ENCODE data around the gene RCBTB2.

Gene RCBTB2

GRCh38 chr13:48528720-48529119, 4.2 kb downstream of the RCBTB2 start:
- H3K27ac ChIP-seq (ENCODE audit: low read length): no peak overlapping the region
- H3K36me3 ChIP-seq (ENCODE audit: control insufficient read depth in 2 of 2, insufficient read depth in 2 of 2, low read length in 2 of 2): no peaks in the 10 kb centered on the region
- H3K4me3 ChIP-seq (ENCODE audit: low read length in 2 of 2): no peak overlapping the region

GRCh38 chr13:48527955-48528354, 4.9 kb downstream of the RCBTB2 start:
- Histone ChIP-seq H3K9me3 (ENCODE audit: control insufficient read depth in 2 of 2, low read length in 2 of 2) (no peaks in the 10 kb centered on the region), H3K4me3 (ENCODE audit: low read length in 2 of 2) (no peak overlapping the region), H3K4me1 (ENCODE audit: control insufficient read depth, insufficient read depth, low read length) (peaks cover 7% of the 10 kb centered on the region), H3K27me3 (ENCODE audit: control insufficient read depth in 1 of 2, insufficient read depth in 2 of 2, low read length in 2 of 2) (no peaks in the 10 kb centered on the region), H3K27ac (ENCODE audit: low read length) (no peak overlapping the region), H3K36me3 (ENCODE audit: control insufficient read depth in 2 of 2, insufficient read depth in 2 of 2, low read length in 2 of 2) (no peaks in the 10 kb centered on the region), H3K9ac (ENCODE audit: low read length in 2 of 2) (no peak overlapping the region)

More at GRCh38 chr13:48528720-48529119, 4.2 kb downstream of the RCBTB2 start:
- H3K9me3 ChIP-seq (ENCODE audit: control insufficient read depth in 2 of 2, low read length in 2 of 2): no peaks in the 10 kb centered on the region
- no peak overlapping the region for H3K9ac ChIP-seq (ENCODE audit: low read length in 2 of 2)
- no peaks in the 10 kb centered on the region for H3K27me3 ChIP-seq (ENCODE audit: control insufficient read depth in 1 of 2, insufficient read depth in 2 of 2, low read length in 2 of 2)
- peaks cover 13% of the 10 kb centered on the region for H3K4me1 ChIP-seq (ENCODE audit: control insufficient read depth, insufficient read depth, low read length)

- H3K27ac ChIP-seq (ENCODE audit: low read length): no peak overlapping the region
- H3K9me3 ChIP-seq (ENCODE audit: control insufficient read depth in 2 of 2, low read length in 2 of 2): no peaks in the 10 kb centered on the region
- H3K4me1 ChIP-seq (ENCODE audit: control insufficient read depth, insufficient read depth, low read length): peaks cover under 1% of the 10 kb centered on the region
Observed at GRCh38 chr13:48526286-48526685, 6.6 kb downstream of the RCBTB2 start.

GRCh38 chr13:48518083-48518482, 14.8 kb downstream of the RCBTB2 start:
- Histone ChIP-seq H3K4me1 (ENCODE audit: control insufficient read depth, insufficient read depth, low read length) (no peaks in the 10 kb centered on the region), H3K4me3 (ENCODE audit: low read length in 2 of 2) (no peak overlapping the region), H3K9me3 (ENCODE audit: control insufficient read depth in 2 of 2, low read length in 2 of 2) (no peaks in the 10 kb centered on the region), H3K9ac (ENCODE audit: low read length in 2 of 2) (no peak overlapping the region), H3K27me3 (ENCODE audit: control insufficient read depth in 1 of 2, insufficient read depth in 2 of 2, low read length in 2 of 2) (no peaks in the 10 kb centered on the region), H3K36me3 (ENCODE audit: control insufficient read depth in 2 of 2, insufficient read depth in 2 of 2, low read length in 2 of 2) (peaks cover 0 to 2% of the 10 kb centered on the region in 2 donors), H3K27ac (ENCODE audit: low read length) (no peak overlapping the region)

More at GRCh38 chr13:48526286-48526685, 6.6 kb downstream of the RCBTB2 start:
- no peak overlapping the region for H3K9ac ChIP-seq (ENCODE audit: low read length in 2 of 2)
- no peaks in the 10 kb centered on the region for H3K27me3 ChIP-seq (ENCODE audit: control insufficient read depth in 1 of 2, insufficient read depth in 2 of 2, low read length in 2 of 2)
- no peak overlapping the region for H3K4me3 ChIP-seq (ENCODE audit: low read length in 2 of 2)
- H3K36me3 ChIP-seq (ENCODE audit: control insufficient read depth in 2 of 2, insufficient read depth in 2 of 2, low read length in 2 of 2): no peaks in the 10 kb centered on the region

GRCh38 chr13:48515732-48516131, 17.1 kb downstream of the RCBTB2 start:
- Histone ChIP-seq H3K27me3 (ENCODE audit: control insufficient read depth in 1 of 2, insufficient read depth in 2 of 2, low read length in 2 of 2) (no peaks in the 10 kb centered on the region), H3K4me1 (ENCODE audit: control insufficient read depth, insufficient read depth, low read length) (no peaks in the 10 kb centered on the region), H3K9ac (ENCODE audit: low read length in 2 of 2) (no peak overlapping the region), H3K4me3 (ENCODE audit: low read length in 2 of 2) (no peak overlapping the region), H3K27ac (ENCODE audit: low read length) (no peak overlapping the region), H3K9me3 (ENCODE audit: control insufficient read depth in 2 of 2, low read length in 2 of 2) (no peaks in the 10 kb centered on the region), H3K36me3 (ENCODE audit: control insufficient read depth in 2 of 2, insufficient read depth in 2 of 2, low read length in 2 of 2) (peaks cover 0 to 2% of the 10 kb centered on the region in 2 donors)

- Histone ChIP-seq H3K9me3 (ENCODE audit: control insufficient read depth in 2 of 2, low read length in 2 of 2) (no peaks in the 10 kb centered on the region), H3K4me1 (ENCODE audit: control insufficient read depth, insufficient read depth, low read length) (no peaks in the 10 kb centered on the region), H3K9ac (ENCODE audit: low read length in 2 of 2) (no peak overlapping the region), H3K36me3 (ENCODE audit: control insufficient read depth in 2 of 2, insufficient read depth in 2 of 2, low read length in 2 of 2) (peaks cover 0 to 2% of the 10 kb centered on the region in 2 donors), H3K4me3 (ENCODE audit: low read length in 2 of 2) (no peak overlapping the region), H3K27ac (ENCODE audit: low read length) (no peak overlapping the region), H3K27me3 (ENCODE audit: control insufficient read depth in 1 of 2, insufficient read depth in 2 of 2, low read length in 2 of 2) (no peaks in the 10 kb centered on the region)
Observed at GRCh38 chr13:48514793-48515192, 18.1 kb downstream of the RCBTB2 start.

GRCh38 chr13:48511621-48512230, 21.2 kb downstream of the RCBTB2 start:
- Histone ChIP-seq H3K9ac (ENCODE audit: low read length in 2 of 2) (peak overlapping the region in 1 of 2 donors; percentile 38), H3K36me3 (ENCODE audit: control insufficient read depth in 2 of 2, insufficient read depth in 2 of 2, low read length in 2 of 2) (peaks cover 0 to 2% of the 10 kb centered on the region in 2 donors), H3K27ac (ENCODE audit: low read length) (no peak overlapping the region), H3K4me1 (ENCODE audit: control insufficient read depth, insufficient read depth, low read length) (no peaks in the 10 kb centered on the region), H3K9me3 (ENCODE audit: control insufficient read depth in 2 of 2, low read length in 2 of 2) (no peaks in the 10 kb centered on the region), H3K4me3 (ENCODE audit: low read length in 2 of 2) (peak overlapping the region; percentile 29 to 40), H3K27me3 (ENCODE audit: control insufficient read depth in 1 of 2, insufficient read depth in 2 of 2, low read length in 2 of 2) (no peaks in the 10 kb centered on the region)

- peaks cover 2% of the 10 kb centered on the region for H3K4me1 ChIP-seq (ENCODE audit: control insufficient read depth, insufficient read depth, low read length)
- no peaks in the 10 kb centered on the region for H3K9me3 ChIP-seq (ENCODE audit: control insufficient read depth in 2 of 2, low read length in 2 of 2)
- H3K36me3 ChIP-seq (ENCODE audit: control insufficient read depth in 2 of 2, insufficient read depth in 2 of 2, low read length in 2 of 2): peaks cover 0 to 2% of the 10 kb centered on the region in 2 donors
- no peak overlapping the region for H3K27ac ChIP-seq (ENCODE audit: low read length)
- H3K4me3 ChIP-seq (ENCODE audit: low read length in 2 of 2): no peak overlapping the region
- no peaks in the 10 kb centered on the region for H3K27me3 ChIP-seq (ENCODE audit: control insufficient read depth in 1 of 2, insufficient read depth in 2 of 2, low read length in 2 of 2)
- no peak overlapping the region for H3K9ac ChIP-seq (ENCODE audit: low read length in 2 of 2)
Observed at GRCh38 chr13:48510698-48511097, 22.2 kb downstream of the RCBTB2 start.

- H3K9ac ChIP-seq (ENCODE audit: low read length in 2 of 2): no peak overlapping the region
- no peak overlapping the region for H3K4me3 ChIP-seq (ENCODE audit: low read length in 2 of 2)
- no peaks in the 10 kb centered on the region for H3K9me3 ChIP-seq (ENCODE audit: control insufficient read depth in 2 of 2, low read length in 2 of 2)
- peaks cover 2% of the 10 kb centered on the region for H3K4me1 ChIP-seq (ENCODE audit: control insufficient read depth, insufficient read depth, low read length)
- no peaks in the 10 kb centered on the region for H3K36me3 ChIP-seq (ENCODE audit: control insufficient read depth in 2 of 2, insufficient read depth in 2 of 2, low read length in 2 of 2)
- no peak overlapping the region for H3K27ac ChIP-seq (ENCODE audit: low read length)
- no peaks in the 10 kb centered on the region for H3K27me3 ChIP-seq (ENCODE audit: control insufficient read depth in 1 of 2, insufficient read depth in 2 of 2, low read length in 2 of 2)
Observed at GRCh38 chr13:48508011-48508410, 24.9 kb downstream of the RCBTB2 start.

- Histone ChIP-seq H3K4me1 (ENCODE audit: control insufficient read depth, insufficient read depth, low read length) (peaks cover 2% of the 10 kb centered on the region), H3K9ac (ENCODE audit: low read length in 2 of 2) (no peak overlapping the region), H3K36me3 (ENCODE audit: control insufficient read depth in 2 of 2, insufficient read depth in 2 of 2, low read length in 2 of 2) (no peaks in the 10 kb centered on the region), H3K27me3 (ENCODE audit: control insufficient read depth in 1 of 2, insufficient read depth in 2 of 2, low read length in 2 of 2) (no peaks in the 10 kb centered on the region), H3K4me3 (ENCODE audit: low read length in 2 of 2) (no peak overlapping the region), H3K27ac (ENCODE audit: low read length) (no peak overlapping the region), H3K9me3 (ENCODE audit: control insufficient read depth in 2 of 2, low read length in 2 of 2) (no peaks in the 10 kb centered on the region)
Observed at GRCh38 chr13:48507021-48507420, 25.9 kb downstream of the RCBTB2 start.

- H3K36me3 ChIP-seq (ENCODE audit: control insufficient read depth in 2 of 2, insufficient read depth in 2 of 2, low read length in 2 of 2): peaks cover 0 to 6% of the 10 kb centered on the region in 2 donors
- no peaks in the 10 kb centered on the region for H3K27me3 ChIP-seq (ENCODE audit: control insufficient read depth in 1 of 2, insufficient read depth in 2 of 2, low read length in 2 of 2)
- no peaks in the 10 kb centered on the region for H3K9me3 ChIP-seq (ENCODE audit: control insufficient read depth in 2 of 2, low read length in 2 of 2)
- peak overlapping the region in 1 of 2 donors; percentile 40 for H3K9ac ChIP-seq (ENCODE audit: low read length in 2 of 2)
- H3K4me1 ChIP-seq (ENCODE audit: control insufficient read depth, insufficient read depth, low read length): peaks cover 2% of the 10 kb centered on the region
- H3K4me3 ChIP-seq (ENCODE audit: low read length in 2 of 2): no peak overlapping the region
- no peak overlapping the region for H3K27ac ChIP-seq (ENCODE audit: low read length)
Observed at GRCh38 chr13:48506092-48506701, 26.7 kb downstream of the RCBTB2 start.
